Measurements from ENCODE around the gene QRFP. TPM values are rescaled to one million over a fixed set of nuclear protein-coding genes. Genes with fewer than 3 reads are reported as not detected.

The QRFP gene
- total and polyA plus RNA-seq, 4 donors, result not detected

- WGBS, 2 donors, result 1 to 2% methylated on average over 31 to 32 of the region's 32 CpGs
- peak in 1 of 2 donors; percentile 61 for DNase-seq
- ATAC-seq (ENCODE audit: low FRiP score), result no peak
- Histone ChIP-seq H3K9me3 (ENCODE audit: control insufficient read depth, low read length) (no peaks in the 10 kb centered on the region), H3K27ac (ENCODE audit: low read depth in 1 of 2, low read length in 2 of 2) (no peak overlapping the region), H3K4me3 (ENCODE audit: low read length in 2 of 2) (no peak overlapping the region), H3K36me3 (ENCODE audit: control insufficient read depth in 1 of 2, insufficient read depth in 2 of 2, low read length in 1 of 2) (no peaks in the 10 kb centered on the region), H3K27me3 (ENCODE audit: control insufficient read depth in 1 of 2, insufficient read depth in 2 of 2, low read length in 1 of 2) (no peaks in the 10 kb centered on the region), H3K4me1 (ENCODE audit: control insufficient read depth in 1 of 2, insufficient read depth in 2 of 2, low read length in 2 of 2) (no peaks in the 10 kb centered on the region)
- intact Hi-C loops (cut with DNase I), result loop anchor here (2.0 to 5.0 kb wide), 6 partner anchors 73 to 238 kb away; no protein-coding TSS in a partner anchor
Measured at GRCh38 chr9:130940027-130940549, 43.5 kb upstream of the QRFP start.

DNA sequence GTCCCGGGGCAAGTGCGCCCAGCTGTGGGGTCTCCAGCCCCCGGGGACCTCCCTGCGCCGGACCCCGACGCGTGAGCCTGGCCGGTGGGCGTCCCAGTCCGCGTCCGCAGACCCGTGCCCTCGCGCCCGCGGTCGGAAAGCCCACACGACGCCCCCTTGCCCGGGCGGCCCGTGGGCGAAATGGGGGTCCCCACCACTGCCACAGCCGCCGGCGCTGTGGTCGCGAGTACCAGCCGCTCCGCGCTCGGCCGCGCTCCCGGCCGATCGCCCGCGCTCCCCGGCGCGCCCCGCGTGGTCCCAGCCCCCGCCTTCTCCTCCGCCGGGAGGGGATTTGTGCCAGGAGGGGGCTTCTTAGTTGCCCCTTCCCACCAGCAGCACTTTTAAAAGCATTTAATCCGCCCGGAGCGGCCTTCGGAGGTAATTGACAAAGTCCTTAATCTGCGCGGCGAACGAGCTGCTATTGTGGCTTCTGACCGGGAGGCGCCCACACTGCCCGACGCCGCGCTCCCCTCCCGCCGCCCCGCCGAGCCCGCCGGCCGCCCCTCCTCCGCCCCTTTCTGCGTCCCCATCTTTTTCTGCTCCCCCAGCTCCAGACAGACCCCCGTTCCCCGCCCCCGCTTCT is 42.9 kb upstream of the QRFP start:
- Histone ChIP-seq H3K4me1 (ENCODE audit: control insufficient read depth in 1 of 2, insufficient read depth in 2 of 2, low read length in 2 of 2) (no peaks in the 10 kb centered on the region), H3K4me3 (ENCODE audit: low read length in 2 of 2) (peak overlapping the region; percentile 31 to 33), H3K27ac (ENCODE audit: low read depth in 1 of 2, low read length in 2 of 2) (no peak overlapping the region), H3K27me3 (ENCODE audit: control insufficient read depth in 1 of 2, insufficient read depth in 2 of 2, low read length in 1 of 2) (no peaks in the 10 kb centered on the region), H3K9me3 (ENCODE audit: control insufficient read depth, low read length) (no peaks in the 10 kb centered on the region), H3K36me3 (ENCODE audit: control insufficient read depth in 1 of 2, insufficient read depth in 2 of 2, low read length in 1 of 2) (no peaks in the 10 kb centered on the region)
- 0 to 1% methylated on average over 39 to 75 of the region's 75 CpGs for WGBS, 2 donors
- DNase-seq (no peak), ATAC-seq (ENCODE audit: low FRiP score) (no peak)
- intact Hi-C loops (cut with DNase I), result loop anchor here (2.0 to 5.0 kb wide), 6 partner anchors 72 to 237 kb away; no protein-coding TSS in a partner anchor

- Histone ChIP-seq H3K4me1 (ENCODE audit: control insufficient read depth in 1 of 2, insufficient read depth in 2 of 2, low read length in 2 of 2) (no peaks in the 10 kb centered on the region), H3K27me3 (ENCODE audit: control insufficient read depth in 1 of 2, insufficient read depth in 2 of 2, low read length in 1 of 2) (no peaks in the 10 kb centered on the region)
- intact Hi-C loops (cut with DNase I), result no loop called here
Measured at GRCh38 chr9:130938652-130939404, 42.2 kb upstream of the QRFP start, which contains the start of gene FIBCD1. TSS of gene FIBCD1 (minus strand) at chr9:130939247. CDS start at chr9:130938607, 640 bp downstream.

GRCh38 chr9:130938184-130938651 is 41.6 kb upstream of the QRFP start:
- H3K27me3 ChIP-seq (ENCODE audit: control insufficient read depth in 1 of 2, insufficient read depth in 2 of 2, low read length in 1 of 2), result no peaks in the 10 kb centered on the region
- ATAC-seq (ENCODE audit: low FRiP score), result no peak
- H3K4me1 ChIP-seq (ENCODE audit: control insufficient read depth in 1 of 2, insufficient read depth in 2 of 2, low read length in 2 of 2), result no peaks in the 10 kb centered on the region
- no peaks in the 10 kb centered on the region for H3K9me3 ChIP-seq (ENCODE audit: control insufficient read depth, low read length)
- no peaks in the 10 kb centered on the region for H3K36me3 ChIP-seq (ENCODE audit: control insufficient read depth in 1 of 2, insufficient read depth in 2 of 2, low read length in 1 of 2)
- H3K4me3 ChIP-seq (ENCODE audit: low read length in 2 of 2), result peak overlapping the region; percentile 31 to 33
- WGBS, 2 donors, result 2% methylated on average over 31 to 52 of the region's 52 CpGs
- DNase-seq, result no peak
- intact Hi-C loops (cut with DNase I), result no loop called here
- no peak overlapping the region for H3K27ac ChIP-seq (ENCODE audit: low read depth in 1 of 2, low read length in 2 of 2)

More at GRCh38 chr9:130938652-130939404, 42.2 kb upstream of the QRFP start, which contains the start of gene FIBCD1:
- DNase-seq, result no peak
- no peak for ATAC-seq (ENCODE audit: low FRiP score)
- Histone ChIP-seq H3K9me3 (ENCODE audit: control insufficient read depth, low read length) (no peaks in the 10 kb centered on the region), H3K36me3 (ENCODE audit: control insufficient read depth in 1 of 2, insufficient read depth in 2 of 2, low read length in 1 of 2) (no peaks in the 10 kb centered on the region), H3K4me3 (ENCODE audit: low read length in 2 of 2) (peak within 1 kb of the TSS; percentile 31 to 33), H3K27ac (ENCODE audit: low read depth in 1 of 2, low read length in 2 of 2) (no peak within 1 kb of the TSS)
- 0 to 1% methylated on average over 68 to 98 of the region's 98 CpGs for WGBS, 2 donors

GRCh38 chr9:130937146-130938076 is 40.8 kb upstream of the QRFP start:
- H3K4me3 ChIP-seq (ENCODE audit: low read length in 2 of 2), result no peak overlapping the region
- H3K36me3 ChIP-seq (ENCODE audit: control insufficient read depth in 1 of 2, insufficient read depth in 2 of 2, low read length in 1 of 2), result no peaks in the 10 kb centered on the region
- no peak overlapping the region for H3K27ac ChIP-seq (ENCODE audit: low read depth in 1 of 2, low read length in 2 of 2)
- 63 to 64% methylated on average over 23 of the region's 23 CpGs for WGBS, 2 donors
- no peak for DNase-seq
- no peak for ATAC-seq (ENCODE audit: low FRiP score)
- H3K4me1 ChIP-seq (ENCODE audit: control insufficient read depth in 1 of 2, insufficient read depth in 2 of 2, low read length in 2 of 2), result no peaks in the 10 kb centered on the region
- intact Hi-C loops (cut with DNase I), result no loop called here
- no peaks in the 10 kb centered on the region for H3K27me3 ChIP-seq (ENCODE audit: control insufficient read depth in 1 of 2, insufficient read depth in 2 of 2, low read length in 1 of 2)
- H3K9me3 ChIP-seq (ENCODE audit: control insufficient read depth, low read length), result no peaks in the 10 kb centered on the region

DNA sequence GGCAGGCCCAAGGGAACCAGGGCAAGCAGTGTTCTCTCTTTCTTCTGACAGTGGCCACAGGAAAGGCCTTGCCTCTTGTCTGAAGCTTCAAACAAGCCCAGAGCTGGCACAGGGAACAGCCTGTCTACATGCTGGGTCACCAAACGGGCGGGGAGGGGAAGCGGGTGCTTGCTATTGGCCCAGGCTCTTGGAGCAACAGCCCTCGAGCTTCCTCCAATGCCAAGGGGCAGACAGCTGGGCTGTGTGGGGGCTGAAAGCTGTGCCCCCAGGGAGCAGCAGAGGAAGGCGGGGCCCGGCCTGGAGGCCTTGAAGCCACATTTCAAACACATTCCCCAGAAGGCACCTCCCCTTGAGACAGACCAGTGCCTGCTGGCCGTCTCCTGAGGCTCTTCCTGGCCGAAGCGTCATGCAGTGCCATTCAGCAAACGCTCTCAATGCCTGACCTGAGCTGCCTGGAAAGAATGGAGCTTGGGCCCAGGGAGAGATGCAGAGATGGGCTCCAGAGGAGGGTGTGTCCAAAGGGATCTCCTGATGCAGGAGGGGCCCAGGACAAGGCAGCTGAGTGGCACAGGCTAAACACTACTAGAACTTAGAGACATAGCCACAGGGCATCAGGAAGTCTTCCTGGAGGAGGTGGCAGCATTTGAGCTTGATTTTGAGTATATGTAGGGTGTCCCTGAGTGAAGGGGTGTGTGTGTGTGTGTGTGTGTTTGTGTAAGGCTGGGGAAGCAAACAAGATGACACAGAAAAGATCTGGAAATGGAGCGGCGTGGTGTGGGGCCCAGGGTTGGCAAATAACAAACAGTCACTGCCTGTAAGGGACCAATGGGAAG is 39.9 kb upstream of the QRFP start:
- ATAC-seq (ENCODE audit: low FRiP score) (peak; percentile 56), DNase-seq (peak in 1 of 2 donors; percentile 79)
- Histone ChIP-seq H3K4me1 (ENCODE audit: control insufficient read depth in 1 of 2, insufficient read depth in 2 of 2, low read length in 2 of 2) (no peaks in the 10 kb centered on the region), H3K4me3 (ENCODE audit: low read length in 2 of 2) (no peak overlapping the region), H3K27ac (ENCODE audit: low read depth in 1 of 2, low read length in 2 of 2) (no peak overlapping the region), H3K36me3 (ENCODE audit: control insufficient read depth in 1 of 2, insufficient read depth in 2 of 2, low read length in 1 of 2) (no peaks in the 10 kb centered on the region), H3K27me3 (ENCODE audit: control insufficient read depth in 1 of 2, insufficient read depth in 2 of 2, low read length in 1 of 2) (no peaks in the 10 kb centered on the region), H3K9me3 (ENCODE audit: control insufficient read depth, low read length) (no peaks in the 10 kb centered on the region)
- intact Hi-C loops (cut with DNase I), result no loop called here
- WGBS, 2 donors, result 21 to 23% methylated on average over 11 to 12 of the region's 12 CpGs

DNA sequence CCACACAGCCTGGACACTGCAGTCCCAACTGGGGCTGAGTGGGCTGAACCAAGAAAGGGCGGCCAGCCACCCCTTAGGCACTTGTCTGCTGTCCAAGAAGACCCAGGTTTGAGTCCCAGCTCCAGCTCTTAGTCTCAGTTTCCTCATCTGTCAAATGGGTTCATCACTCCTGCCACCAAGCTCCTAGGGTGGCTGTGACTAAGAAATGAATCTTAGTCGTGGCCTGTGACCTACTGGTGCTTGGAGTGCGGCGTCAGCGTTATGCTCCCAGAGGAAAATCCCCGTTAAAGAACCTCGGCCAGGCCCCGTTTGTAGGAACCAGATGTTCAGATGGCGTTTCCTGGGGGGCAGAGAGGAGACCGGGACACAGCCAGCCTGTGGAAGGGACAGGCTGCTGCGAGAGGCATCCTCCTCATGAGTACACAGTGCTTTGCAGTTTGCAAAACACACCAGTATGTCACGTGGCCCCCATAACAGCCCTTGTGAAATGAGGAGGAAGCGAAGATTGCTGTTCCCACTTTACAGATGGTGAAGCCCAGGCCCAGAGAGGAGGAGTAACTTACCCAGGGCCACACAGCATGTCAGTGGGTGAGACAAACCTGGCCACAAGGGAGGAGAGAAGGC is 39.1 kb upstream of the QRFP start:
- no peak for ATAC-seq (ENCODE audit: low FRiP score)
- H3K9me3 ChIP-seq (ENCODE audit: control insufficient read depth, low read length), result no peaks in the 10 kb centered on the region
- no peak overlapping the region for H3K27ac ChIP-seq (ENCODE audit: low read depth in 1 of 2, low read length in 2 of 2)
- H3K36me3 ChIP-seq (ENCODE audit: control insufficient read depth in 1 of 2, insufficient read depth in 2 of 2, low read length in 1 of 2), result no peaks in the 10 kb centered on the region
- H3K4me1 ChIP-seq (ENCODE audit: control insufficient read depth in 1 of 2, insufficient read depth in 2 of 2, low read length in 2 of 2), result no peaks in the 10 kb centered on the region
- H3K27me3 ChIP-seq (ENCODE audit: control insufficient read depth in 1 of 2, insufficient read depth in 2 of 2, low read length in 1 of 2), result no peaks in the 10 kb centered on the region
- WGBS, 2 donors, result 89 to 90% methylated on average over 13 of the region's 13 CpGs
- no peak for DNase-seq
- H3K4me3 ChIP-seq (ENCODE audit: low read length in 2 of 2), result no peak overlapping the region
- intact Hi-C loops (cut with DNase I), result no loop called here
